GM23248 (cell line): ENCODE results near the gene HOXB6. TPM values are rescaled to one million over a fixed set of nuclear protein-coding genes. Genes with fewer than 3 reads are reported as not detected.

Experiments used
- DNase-seq: peaks from one replicate; pipeline ENCODE4 v3.0.0-alpha.2; 2015
- H2AFZ ChIP-seq: fragments of 200-600 bp; sonication (generic); 2 replicates; pipeline ENCODE4 v1.6.1; 2016; ENCODE audit warnings: antibody characterized with exemption
- H3F3A ChIP-seq: fragments of 200-600 bp; sonication (generic); 2 replicates; pipeline ENCODE4 v1.6.1; 2016; ENCODE audit warnings: mild to moderate bottlenecking, antibody characterized with exemption, mixed run types; ENCODE audit not compliant: insufficient read depth
- H3K27ac ChIP-seq: fragments of 200-600 bp; sonication (generic); 2 replicates; pipeline ENCODE4 v1.5.1; 2016; ENCODE audit warnings: mild to moderate bottlenecking
- H3K27me3 ChIP-seq: fragments of 200-600 bp; sonication (generic); replicated peaks from 2 replicates; pipeline ENCODE4 v1.6.1; 2016; ENCODE audit warnings: mild to moderate bottlenecking; ENCODE audit not compliant: insufficient read depth
- H3K36me3 ChIP-seq: fragments of 200-600 bp; sonication (generic); 2 replicates; pipeline ENCODE4 v1.6.1; 2016; ENCODE audit warnings: low read depth, mild to moderate bottlenecking
- H3K4me1 ChIP-seq: fragments of 200-600 bp; sonication (generic); 2 replicates; pipeline ENCODE4 v1.6.1; 2016; ENCODE audit warnings: mild to moderate bottlenecking; ENCODE audit not compliant: insufficient read depth
- H3K4me2 ChIP-seq: fragments of 200-600 bp; sonication (generic); one replicate; pipeline ENCODE4 v1.6.1; 2016; ENCODE audit warnings: mild to moderate bottlenecking; ENCODE audit not compliant: unreplicated experiment
- H3K4me3 ChIP-seq: fragments of 200-600 bp; sonication (generic); 2 replicates; pipeline ENCODE4 v1.5.1; 2016; ENCODE audit warnings: mild to moderate bottlenecking
- H3K79me2 ChIP-seq: fragments of 200-600 bp; sonication (generic); 2 replicates; pipeline ENCODE4 v1.6.1; 2016; ENCODE audit warnings: mild to moderate bottlenecking; ENCODE audit not compliant: insufficient read depth
- H3K9ac ChIP-seq: fragments of 200-600 bp; sonication (generic); 2 replicates; pipeline ENCODE4 v1.6.1; 2016; ENCODE audit warnings: mild to moderate bottlenecking
- H3K9me2 ChIP-seq: fragments of 200-600 bp; sonication (generic); 2 replicates; pipeline ENCODE4 v1.6.1; 2016; ENCODE audit warnings: mixed run types, mild to moderate bottlenecking, moderate library complexity; ENCODE audit not compliant: insufficient read depth
- H3K9me3 ChIP-seq: fragments of 200-600 bp; sonication (generic); one replicate; pipeline ENCODE4 v1.6.1; 2017; ENCODE audit warnings: low read depth
- H4K20me1 ChIP-seq: fragments of 200-600 bp; sonication (generic); 2 replicates; pipeline ENCODE4 v1.6.0; 2016; ENCODE audit not compliant: insufficient read depth
- EZH2 ChIP-seq: fragments of 200-600 bp; sonication (generic); IDR thresholded peaks from 2 replicates; pipeline ENCODE4 v1.6.1; 2018; ENCODE audit warnings: antibody characterized with exemption, mild to moderate bottlenecking; ENCODE audit not compliant: insufficient read depth, poor library complexity, severe bottlenecking
- EZH2phosphoT487 ChIP-seq: fragments of 200-600 bp; sonication (generic); IDR thresholded peaks from 2 replicates; pipeline ENCODE4 v1.6.1; 2018; ENCODE audit warnings: antibody characterized with exemption, moderate library complexity, mild to moderate bottlenecking, low read depth; ENCODE audit not compliant: insufficient read depth
- WGBS, 2 experiments: methylation state at CpG; one replicate each; pipeline ENCODE4 v1.1.6; 2015 to 2017; ENCODE audit warnings: low lambda C conversion rate in 2 of 2, low coverage in 1 of 2; ENCODE audit errors: missing lambda C conversion rate in 2 of 2; 5-methylcytosine and 5-hydroxymethylcytosine counted together
- in situ Hi-C: fragments of 300-500 bp; cut with MboI; formaldehyde crosslinking; loops from 2 replicates; pipeline ENCODE4 v1.15.0; 2020
- polyA plus RNA-seq: library from polyadenylated mRNA; unstranded; fragments of >200 nt; fragmentation: Nextera tagmentation; extraction: Ambion mirVana; gene quantifications from 2 replicates; pipeline ENCODE4 v1.2.1, GENCODE V29; 2016
- total RNA-seq: library from RNA; depleted of rRNA; stranded (reverse); fragments of >200 nt; shearing (Covaris generic); gene quantifications from 2 replicates; pipeline ENCODE4 v1.2.3, GENCODE V29; 2014; rRNA removed

HOXB6 gene
- total RNA-seq (3.8 and 7.5 TPM in 2 replicates), polyA plus RNA-seq (6.2 and 6.6 TPM in 2 replicates)

- Histone ChIP-seq H3K27ac (peak within 1 kb of the TSS; percentile 53), H3K36me3 (no peaks in the 10 kb centered on the region), H3K79me2 (peaks cover 36% of the 10 kb centered on the region), H3K9me2 (no peaks in the 10 kb centered on the region), H3K9me3 (no peaks in the 10 kb centered on the region), H4K20me1 (no peaks in the 10 kb centered on the region), H3F3A (0 out of 2 replicates have a peak, but pooled peaks cover 8% of the 10 kb centered on the region), H3K9ac (peak within 1 kb of the TSS; percentile 70), H3K4me3 (peak within 1 kb of the TSS; percentile 77), H3K27me3 (0 out of 2 replicates have a peak, but pooled peaks cover 2% of the 10 kb centered on the region), H2AFZ (peak within 1 kb of the TSS; percentile 87), H3K4me1 (0 out of 2 replicates have a peak, but pooled peaks cover 3% of the 10 kb centered on the region), H3K4me2 (peak within 1 kb of the TSS; percentile 93)
- in situ Hi-C loops, result no loop called here
- WGBS, 2 experiments, result 15 to 18% methylated on average over 16 of the region's 16 CpGs
- TF ChIP-seq EZH2 (no peak), EZH2phosphoT487 (no peak)
- peak; percentile 74 for DNase-seq
These were observed at the start of gene HOXB6 for GRCh38 chr17:48604770-48605329. HOXB6 (minus strand) TSS chr17:48604986; CDS start chr17:48598150, 6,836 bp downstream.

DNA sequence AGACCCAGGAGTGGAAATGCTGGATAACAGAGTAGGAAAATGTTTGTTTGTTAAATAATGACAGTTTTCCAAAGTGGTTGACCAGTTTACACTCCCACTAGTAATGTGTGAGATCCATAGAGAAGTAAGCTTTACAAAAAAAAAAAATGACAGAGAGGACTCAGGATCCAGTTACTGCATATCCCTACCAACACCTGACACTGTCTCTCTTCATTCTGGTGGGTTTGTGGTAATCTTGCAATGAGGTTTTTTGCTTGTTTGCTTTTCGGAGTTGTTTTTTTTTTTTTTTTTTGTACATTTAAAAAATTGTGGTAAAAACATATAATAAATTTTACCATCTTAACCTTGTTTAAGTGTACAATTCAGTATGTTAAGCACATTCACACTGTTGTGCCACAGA, 45.0 kb upstream of the HOXB6 start:
- no peaks in the 10 kb centered on the region for H3K9me2 ChIP-seq
- no peaks in the 10 kb centered on the region for H3K9me3 ChIP-seq
- DNase-seq, result no peak
- no peaks in the 10 kb centered on the region for H3K79me2 ChIP-seq
- H3K4me3 ChIP-seq, result no peak overlapping the region
- H3K9ac ChIP-seq, result no peak overlapping the region
- no peaks in the 10 kb centered on the region for H3K36me3 ChIP-seq
- no peak overlapping the region for H2AFZ ChIP-seq
- H4K20me1 ChIP-seq, result no peaks in the 10 kb centered on the region
- in situ Hi-C loops, result no loop called here
- peaks cover 68% of the 10 kb centered on the region for H3K27me3 ChIP-seq
- 70% methylated on average over 1 of the region's 1 CpG for WGBS, 2 experiments
- H3K4me2 ChIP-seq, result no peak overlapping the region
- TF ChIP-seq EZH2phosphoT487 (no peak), EZH2 (no peak)
- no peaks in the 10 kb centered on the region for H3K4me1 ChIP-seq
- H3F3A ChIP-seq, result no peaks in the 10 kb centered on the region
- H3K27ac ChIP-seq, result no peak overlapping the region

DNA sequence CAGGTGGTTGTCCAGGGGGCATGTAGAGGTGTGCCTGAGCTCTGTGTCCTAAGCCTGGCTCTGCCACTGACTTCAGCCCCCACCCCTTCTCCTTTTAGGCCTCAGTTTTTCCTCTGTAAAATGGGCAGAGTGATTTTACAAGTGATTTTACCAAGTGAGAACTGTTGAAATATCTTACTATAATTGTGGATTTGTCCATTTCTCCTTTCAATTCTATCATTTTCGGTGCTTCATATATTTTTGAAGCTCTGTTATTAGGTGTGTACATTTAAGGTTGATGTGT, 43.1 kb upstream of the HOXB6 start:
- TF ChIP-seq EZH2 (peak; percentile 38), EZH2phosphoT487 (no peak)
- H3K27ac ChIP-seq, result no peak overlapping the region
- H3K9ac ChIP-seq, result no peak overlapping the region
- peaks cover 82% of the 10 kb centered on the region for H3K27me3 ChIP-seq
- no peak overlapping the region for H2AFZ ChIP-seq
- 47 to 53% methylated on average over 1 of the region's 1 CpG for WGBS, 2 experiments
- H3K4me1 ChIP-seq, result no peaks in the 10 kb centered on the region
- H4K20me1 ChIP-seq, result no peaks in the 10 kb centered on the region
- H3K4me2 ChIP-seq, result no peak overlapping the region
- H3K36me3 ChIP-seq, result no peaks in the 10 kb centered on the region
- no peak for DNase-seq
- H3K9me2 ChIP-seq, result no peaks in the 10 kb centered on the region
- no peaks in the 10 kb centered on the region for H3K79me2 ChIP-seq
- in situ Hi-C loops, result no loop called here
- no peaks in the 10 kb centered on the region for H3F3A ChIP-seq
- H3K4me3 ChIP-seq, result no peak overlapping the region
- no peaks in the 10 kb centered on the region for H3K9me3 ChIP-seq

GRCh38 chr17:48647103-48647962, 42.5 kb upstream of the HOXB6 start:
- H3K9ac ChIP-seq, result no peak overlapping the region
- TF ChIP-seq EZH2, result no peak
- TF ChIP-seq EZH2phosphoT487, result no peak
- 4 to 6% methylated on average over 8 to 30 of the region's 30 CpGs for WGBS, 2 experiments
- H3F3A ChIP-seq, result no peaks in the 10 kb centered on the region
- H3K27me3 ChIP-seq, result peaks cover 83% of the 10 kb centered on the region
- no peaks in the 10 kb centered on the region for H3K9me2 ChIP-seq
- no peaks in the 10 kb centered on the region for H3K9me3 ChIP-seq
- in situ Hi-C loops, result no loop called here
- no peaks in the 10 kb centered on the region for H3K4me1 ChIP-seq
- H3K36me3 ChIP-seq, result no peaks in the 10 kb centered on the region
- H3K27ac ChIP-seq, result no peak overlapping the region
- H3K4me2 ChIP-seq, result peak overlapping the region; percentile 53
- peak overlapping the region; percentile 42; the same call in 1 of the 2 replicates for H2AFZ ChIP-seq
- no peaks in the 10 kb centered on the region for H3K79me2 ChIP-seq
- peak overlapping the region; percentile 62 for H3K4me3 ChIP-seq
- no peaks in the 10 kb centered on the region for H4K20me1 ChIP-seq
- DNase-seq, result peak; percentile 36
